22Rv1 (cell line): ENCODE measurements around the gene TTC31.
A peak's percentile ranks its signal among the peaks of the same experiment; 100 is the strongest.

Source experiments
- ZFX ChIP-seq: fragments of 450-650 bp; IDR thresholded peaks from 2 replicates; pipeline ENCODE4 v1.6.1; 2017; ENCODE audit warnings: antibody characterized with exemption, borderline replicate concordance
- TF ChIP-seq, protein P1 (sequence below): fragments of 450-650 bp; IDR thresholded peaks from 2 replicates; pipeline ENCODE4 v1.5.1; 2017; ENCODE audit warnings: mild to moderate bottlenecking

DNA sequence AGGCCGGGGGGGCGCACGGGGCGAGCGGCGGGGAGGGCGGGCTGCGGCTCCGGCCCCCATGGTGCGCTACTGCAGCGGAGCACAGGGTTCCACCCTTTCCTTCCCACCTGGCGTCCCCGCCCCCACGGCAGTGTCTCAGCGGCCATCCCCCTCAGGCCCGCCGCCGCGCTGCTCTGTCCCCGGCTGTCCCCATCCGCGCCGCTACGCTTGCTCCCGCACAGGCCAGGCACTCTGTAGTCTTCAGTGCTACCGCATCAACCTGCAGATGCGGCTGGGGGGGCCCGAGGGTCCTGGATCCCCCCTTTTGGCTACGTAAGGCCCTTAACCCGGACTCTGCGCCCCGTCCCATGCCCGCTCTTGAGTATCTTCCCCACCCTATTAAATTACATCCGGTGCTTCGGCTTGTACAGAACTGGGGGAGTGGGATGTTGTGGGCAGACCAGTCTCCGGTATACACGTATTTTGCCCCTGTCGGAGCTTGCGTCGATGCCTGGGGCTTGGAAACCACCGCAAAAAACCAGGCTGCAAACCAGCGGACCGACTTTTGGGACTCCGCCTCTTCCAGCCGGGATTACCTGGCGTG lies 25.2 kb upstream of the TTC31 start:
- TF ChIP-seq, protein P1, sequence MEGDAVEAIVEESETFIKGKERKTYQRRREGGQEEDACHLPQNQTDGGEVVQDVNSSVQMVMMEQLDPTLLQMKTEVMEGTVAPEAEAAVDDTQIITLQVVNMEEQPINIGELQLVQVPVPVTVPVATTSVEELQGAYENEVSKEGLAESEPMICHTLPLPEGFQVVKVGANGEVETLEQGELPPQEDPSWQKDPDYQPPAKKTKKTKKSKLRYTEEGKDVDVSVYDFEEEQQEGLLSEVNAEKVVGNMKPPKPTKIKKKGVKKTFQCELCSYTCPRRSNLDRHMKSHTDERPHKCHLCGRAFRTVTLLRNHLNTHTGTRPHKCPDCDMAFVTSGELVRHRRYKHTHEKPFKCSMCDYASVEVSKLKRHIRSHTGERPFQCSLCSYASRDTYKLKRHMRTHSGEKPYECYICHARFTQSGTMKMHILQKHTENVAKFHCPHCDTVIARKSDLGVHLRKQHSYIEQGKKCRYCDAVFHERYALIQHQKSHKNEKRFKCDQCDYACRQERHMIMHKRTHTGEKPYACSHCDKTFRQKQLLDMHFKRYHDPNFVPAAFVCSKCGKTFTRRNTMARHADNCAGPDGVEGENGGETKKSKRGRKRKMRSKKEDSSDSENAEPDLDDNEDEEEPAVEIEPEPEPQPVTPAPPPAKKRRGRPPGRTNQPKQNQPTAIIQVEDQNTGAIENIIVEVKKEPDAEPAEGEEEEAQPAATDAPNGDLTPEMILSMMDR = 0 out of 2 replicates have a peak, but pooled peaks have one; percentile 1
- TF ChIP-seq ZFX = no peak
